Measurements from ENCODE around the gene LRRC7. TPM values are rescaled to one million over a fixed set of nuclear protein-coding genes. Genes with fewer than 3 reads are reported as not detected.

The LRRC7 gene
- total RNA-seq, 2 experiments from 2014 or later: 0.14 to 0.20 TPM

DNA sequence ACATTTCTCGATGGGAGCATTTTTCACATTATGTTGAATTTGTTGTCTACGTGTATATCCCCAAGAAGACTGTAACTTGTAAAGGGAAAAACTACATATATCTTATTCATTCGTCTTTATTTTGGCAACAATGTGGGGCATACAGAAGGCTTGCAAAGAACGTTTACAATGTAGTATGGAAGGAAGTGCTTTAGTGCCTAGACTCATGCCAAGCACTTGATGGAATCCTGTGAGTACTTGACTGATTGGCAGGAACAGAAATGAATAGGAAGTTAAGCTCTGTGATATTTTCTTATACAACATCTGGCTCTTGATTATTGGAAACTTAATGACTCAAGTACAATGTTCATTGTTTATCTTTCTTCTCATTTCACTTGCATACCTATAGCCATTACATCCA, 284.4 kb downstream of the LRRC7 start:
- Histone ChIP-seq H3K27ac (ENCODE audit: low read depth in 1 of 2, low read length in 2 of 2) (no peak overlapping the region), H3K9me3 (ENCODE audit: control insufficient read depth in 1 of 2, insufficient read depth in 1 of 2, low read length in 2 of 2) (no peaks in the 10 kb centered on the region), H3K27me3 (ENCODE audit: control insufficient read depth in 1 of 2, insufficient read depth in 2 of 2, low read length in 2 of 2) (no peaks in the 10 kb centered on the region), H3K36me3 (ENCODE audit: insufficient read depth, low read length) (no peaks in the 10 kb centered on the region), H3K4me1 (ENCODE audit: insufficient read depth, low read length) (no peaks in the 10 kb centered on the region), H3K4me3 (ENCODE audit: low read length) (no peak overlapping the region)
- ChIA-PET POLR2A (no interaction called here), CTCF (no interaction called here)
- no peak for DNase-seq
- Mint-ChIP-seq H3K4me3 (no peak overlapping the region), H3K36me3 (ENCODE audit: low read depth) (no peaks in the 10 kb centered on the region), H3K9me3 (peaks cover 5% of the 10 kb centered on the region), H3K27me3 (no peaks in the 10 kb centered on the region), H3K4me1 (ENCODE audit: low read depth) (no peaks in the 10 kb centered on the region), H3K27ac (no peak overlapping the region)
- intact Hi-C loops (cut with DNase I, micrococcal nuclease): no loop called here
- ATAC-seq (ENCODE audit: poor library complexity): no peak
- TF ChIP-seq, protein P1, sequence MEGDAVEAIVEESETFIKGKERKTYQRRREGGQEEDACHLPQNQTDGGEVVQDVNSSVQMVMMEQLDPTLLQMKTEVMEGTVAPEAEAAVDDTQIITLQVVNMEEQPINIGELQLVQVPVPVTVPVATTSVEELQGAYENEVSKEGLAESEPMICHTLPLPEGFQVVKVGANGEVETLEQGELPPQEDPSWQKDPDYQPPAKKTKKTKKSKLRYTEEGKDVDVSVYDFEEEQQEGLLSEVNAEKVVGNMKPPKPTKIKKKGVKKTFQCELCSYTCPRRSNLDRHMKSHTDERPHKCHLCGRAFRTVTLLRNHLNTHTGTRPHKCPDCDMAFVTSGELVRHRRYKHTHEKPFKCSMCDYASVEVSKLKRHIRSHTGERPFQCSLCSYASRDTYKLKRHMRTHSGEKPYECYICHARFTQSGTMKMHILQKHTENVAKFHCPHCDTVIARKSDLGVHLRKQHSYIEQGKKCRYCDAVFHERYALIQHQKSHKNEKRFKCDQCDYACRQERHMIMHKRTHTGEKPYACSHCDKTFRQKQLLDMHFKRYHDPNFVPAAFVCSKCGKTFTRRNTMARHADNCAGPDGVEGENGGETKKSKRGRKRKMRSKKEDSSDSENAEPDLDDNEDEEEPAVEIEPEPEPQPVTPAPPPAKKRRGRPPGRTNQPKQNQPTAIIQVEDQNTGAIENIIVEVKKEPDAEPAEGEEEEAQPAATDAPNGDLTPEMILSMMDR (IDR thresholded peaks at IDR 0.05): no peak

DNA sequence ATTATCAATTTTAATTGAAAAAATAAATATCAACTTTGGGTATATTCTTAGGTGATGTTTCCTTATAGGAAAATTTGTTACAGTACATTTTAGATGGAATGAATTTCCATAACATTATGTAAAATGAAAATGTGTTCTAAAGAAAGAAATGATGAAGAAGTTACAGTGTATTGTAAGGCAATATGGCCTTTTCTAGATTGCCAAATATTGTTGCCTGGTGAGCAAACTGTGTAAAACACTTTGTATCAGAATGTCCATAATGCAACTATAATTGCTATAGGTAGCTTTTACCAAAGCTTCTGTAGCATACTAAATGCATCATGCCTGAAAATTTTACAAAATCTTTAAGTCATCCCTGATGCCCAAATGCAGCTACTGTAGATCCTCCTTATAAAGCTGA, 285.0 kb downstream of the LRRC7 start:
- H3K4me1 ChIP-seq (ENCODE audit: insufficient read depth, low read length): no peaks in the 10 kb centered on the region
- Mint-ChIP-seq H3K4me3 (no peak overlapping the region), H3K27me3 (no peaks in the 10 kb centered on the region), H3K27ac (no peak overlapping the region), H3K9me3 (peaks cover 2% of the 10 kb centered on the region), H3K4me1 (ENCODE audit: low read depth) (no peaks in the 10 kb centered on the region), H3K36me3 (ENCODE audit: low read depth) (no peaks in the 10 kb centered on the region)
- H3K4me3 ChIP-seq (ENCODE audit: low read length): no peak overlapping the region
- no peaks in the 10 kb centered on the region for H3K9me3 ChIP-seq (ENCODE audit: control insufficient read depth in 1 of 2, insufficient read depth in 1 of 2, low read length in 2 of 2)
- intact Hi-C loops (cut with DNase I, micrococcal nuclease): no loop called here
- CTCF ChIA-PET: no interaction called here
- ATAC-seq (ENCODE audit: poor library complexity): no peak
- H3K27me3 ChIP-seq (ENCODE audit: control insufficient read depth in 1 of 2, insufficient read depth in 2 of 2, low read length in 2 of 2): no peaks in the 10 kb centered on the region
- no peak for DNase-seq
- no peaks in the 10 kb centered on the region for H3K36me3 ChIP-seq (ENCODE audit: insufficient read depth, low read length)
- no peak overlapping the region for H3K27ac ChIP-seq (ENCODE audit: low read depth in 1 of 2, low read length in 2 of 2)
- POLR2A ChIA-PET: no interaction called here
- TF ChIP-seq, protein P1 (IDR thresholded peaks at IDR 0.05): no peak

DNA sequence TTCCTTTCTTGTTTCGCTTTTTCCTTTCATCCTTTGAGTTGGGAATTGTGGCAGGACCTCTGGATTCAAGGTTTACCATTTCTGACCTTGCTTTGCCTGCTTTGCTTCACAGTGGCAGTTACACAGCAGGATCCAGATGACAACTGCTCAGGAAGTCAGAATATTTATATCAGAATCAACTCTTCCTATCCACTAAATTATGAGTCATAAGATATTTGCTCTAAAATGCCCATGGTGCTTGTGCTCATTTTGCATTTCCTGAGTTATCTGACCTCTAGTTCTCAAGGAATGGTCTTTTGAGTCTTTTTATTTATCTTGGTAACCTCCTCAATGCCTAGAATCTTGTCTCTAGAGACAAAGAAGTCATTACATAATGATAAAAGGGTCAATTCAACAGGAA, 290.8 kb downstream of the LRRC7 start:
- no peak overlapping the region for H3K27ac ChIP-seq (ENCODE audit: low read depth in 1 of 2, low read length in 2 of 2)
- H3K36me3 Mint-ChIP-seq (ENCODE audit: low read depth): no peaks in the 10 kb centered on the region
- POLR2A ChIA-PET: no interaction called here
- no peaks in the 10 kb centered on the region for H3K9me3 ChIP-seq (ENCODE audit: control insufficient read depth in 1 of 2, insufficient read depth in 1 of 2, low read length in 2 of 2)
- no peaks in the 10 kb centered on the region for H3K27me3 Mint-ChIP-seq
- H3K4me3 ChIP-seq (ENCODE audit: low read length): no peak overlapping the region
- ATAC-seq (ENCODE audit: poor library complexity) (no peak), DNase-seq (no peak)
- CTCF ChIA-PET: no interaction called here
- H3K4me1 Mint-ChIP-seq (ENCODE audit: low read depth): no peaks in the 10 kb centered on the region
- no peaks in the 10 kb centered on the region for H3K9me3 Mint-ChIP-seq
- intact Hi-C loops (cut with DNase I, micrococcal nuclease): no loop called here
- H3K4me1 ChIP-seq (ENCODE audit: insufficient read depth, low read length): no peaks in the 10 kb centered on the region
- no peak overlapping the region for H3K27ac Mint-ChIP-seq
- H3K36me3 ChIP-seq (ENCODE audit: insufficient read depth, low read length): no peaks in the 10 kb centered on the region
- TF ChIP-seq, protein P1 (IDR thresholded peaks at IDR 0.05): no peak
- H3K27me3 ChIP-seq (ENCODE audit: control insufficient read depth in 1 of 2, insufficient read depth in 2 of 2, low read length in 2 of 2): no peaks in the 10 kb centered on the region
- no peak overlapping the region for H3K4me3 Mint-ChIP-seq

Measured in CD4-positive, alpha-beta T cell (primary cell).